HEK293 (cell line): ENCODE data around the gene TTC12.

Experiments used
- TCF7L2 ChIP-seq: IDR thresholded peaks from 2 replicates; pipeline ENCODE4 v1.6.1; 2011; ENCODE audit warnings: low read depth, mild to moderate bottlenecking, inconsistent platforms, low read length, moderate library complexity, borderline replicate concordance
- ZNF416 ChIP-seq: fragments of 450-650 bp; formaldehyde crosslinking; IDR thresholded peaks from 2 replicates; pipeline ENCODE4 v1.5.1; 2016; ENCODE audit warnings: missing biosample characterization, missing genetic modification characterization
- ZNF529 ChIP-seq: fragments of 450-650 bp; formaldehyde crosslinking; IDR thresholded peaks from 2 replicates; pipeline ENCODE4 v1.5.1; 2017; ENCODE audit warnings: missing genetic modification characterization, missing biosample characterization; ENCODE audit not compliant: insufficient replicate concordance
- TF ChIP-seq, protein P1 (sequence below): fragments of 450-650 bp; formaldehyde crosslinking; IDR thresholded peaks from 2 replicates; pipeline ENCODE4 v1.5.1; 2016; ENCODE audit warnings: missing biosample characterization, missing genetic modification characterization
- TF ChIP-seq, protein P2 (sequence below): sonication (generic); formaldehyde crosslinking; IDR thresholded peaks from 2 replicates; pipeline ENCODE4 v1.8.1; 2022; ENCODE audit warnings: mild to moderate bottlenecking, moderate library complexity, missing genetic modification reagents
- TF ChIP-seq, protein P3 (sequence below): fragments of 450-650 bp; formaldehyde crosslinking; IDR thresholded peaks from 2 replicates; pipeline ENCODE4 v1.5.1; 2016; ENCODE audit warnings: missing biosample characterization, missing genetic modification characterization
- TF ChIP-seq, protein P4 (sequence below): fragments of 450-650 bp; formaldehyde crosslinking; IDR thresholded peaks from 2 replicates; pipeline ENCODE4 v1.5.1; 2016; ENCODE audit warnings: missing biosample characterization, missing genetic modification characterization, low read depth
- TF ChIP-seq, protein P5 (sequence below): fragments of 450-650 bp; formaldehyde crosslinking; IDR thresholded peaks from 2 replicates; pipeline ENCODE4 v1.5.1; 2016; ENCODE audit warnings: missing biosample characterization, missing genetic modification characterization

DNA sequence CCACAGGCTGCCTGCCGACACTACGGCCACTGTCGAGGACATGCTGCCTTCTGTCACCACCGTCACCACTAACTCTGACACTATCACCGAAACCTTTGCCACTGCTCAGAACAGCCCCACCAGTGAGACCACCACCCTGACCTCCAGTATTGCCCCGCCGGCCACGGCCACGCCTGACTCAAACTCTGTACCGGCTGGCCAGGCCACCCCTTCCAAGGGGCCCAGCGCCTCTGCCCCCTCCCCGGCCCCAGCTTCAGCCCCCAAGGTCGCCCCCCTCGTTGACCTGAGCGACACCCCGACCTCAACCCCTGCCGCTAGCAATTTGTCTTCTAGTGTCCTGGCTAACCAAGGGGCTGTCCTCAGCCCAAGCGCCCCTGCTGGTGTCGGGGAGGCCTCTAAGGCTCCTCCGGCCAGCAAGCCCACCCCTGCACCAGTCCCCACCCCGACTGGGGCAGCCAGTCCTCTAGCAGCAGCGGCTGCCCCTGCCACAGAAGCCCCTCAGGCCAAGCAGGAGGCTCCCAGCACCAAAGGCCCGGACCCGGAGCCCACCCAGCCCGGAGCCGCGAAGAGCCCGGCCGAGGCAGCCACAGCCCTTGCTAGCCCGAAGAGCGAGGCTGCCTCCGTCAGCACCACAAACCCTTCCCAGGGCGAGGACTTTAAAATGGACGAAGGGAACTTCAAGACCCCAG lies 41.3 kb upstream of the TTC12 start:
- TF ChIP-seq TCF7L2: no peak
- TF ChIP-seq, protein P1, sequence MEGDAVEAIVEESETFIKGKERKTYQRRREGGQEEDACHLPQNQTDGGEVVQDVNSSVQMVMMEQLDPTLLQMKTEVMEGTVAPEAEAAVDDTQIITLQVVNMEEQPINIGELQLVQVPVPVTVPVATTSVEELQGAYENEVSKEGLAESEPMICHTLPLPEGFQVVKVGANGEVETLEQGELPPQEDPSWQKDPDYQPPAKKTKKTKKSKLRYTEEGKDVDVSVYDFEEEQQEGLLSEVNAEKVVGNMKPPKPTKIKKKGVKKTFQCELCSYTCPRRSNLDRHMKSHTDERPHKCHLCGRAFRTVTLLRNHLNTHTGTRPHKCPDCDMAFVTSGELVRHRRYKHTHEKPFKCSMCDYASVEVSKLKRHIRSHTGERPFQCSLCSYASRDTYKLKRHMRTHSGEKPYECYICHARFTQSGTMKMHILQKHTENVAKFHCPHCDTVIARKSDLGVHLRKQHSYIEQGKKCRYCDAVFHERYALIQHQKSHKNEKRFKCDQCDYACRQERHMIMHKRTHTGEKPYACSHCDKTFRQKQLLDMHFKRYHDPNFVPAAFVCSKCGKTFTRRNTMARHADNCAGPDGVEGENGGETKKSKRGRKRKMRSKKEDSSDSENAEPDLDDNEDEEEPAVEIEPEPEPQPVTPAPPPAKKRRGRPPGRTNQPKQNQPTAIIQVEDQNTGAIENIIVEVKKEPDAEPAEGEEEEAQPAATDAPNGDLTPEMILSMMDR: no peak
- TF ChIP-seq ZNF416 (tag by site-specific recombination): no peak
- TF ChIP-seq, protein P2, sequence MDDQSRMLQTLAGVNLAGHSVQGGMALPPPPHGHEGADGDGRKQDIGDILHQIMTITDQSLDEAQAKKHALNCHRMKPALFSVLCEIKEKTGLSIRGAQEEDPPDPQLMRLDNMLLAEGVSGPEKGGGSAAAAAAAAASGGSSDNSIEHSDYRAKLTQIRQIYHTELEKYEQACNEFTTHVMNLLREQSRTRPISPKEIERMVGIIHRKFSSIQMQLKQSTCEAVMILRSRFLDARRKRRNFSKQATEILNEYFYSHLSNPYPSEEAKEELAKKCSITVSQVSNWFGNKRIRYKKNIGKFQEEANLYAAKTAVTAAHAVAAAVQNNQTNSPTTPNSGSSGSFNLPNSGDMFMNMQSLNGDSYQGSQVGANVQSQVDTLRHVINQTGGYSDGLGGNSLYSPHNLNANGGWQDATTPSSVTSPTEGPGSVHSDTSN (CRISPR knock-in tag): no peak
- TF ChIP-seq, protein P3, sequence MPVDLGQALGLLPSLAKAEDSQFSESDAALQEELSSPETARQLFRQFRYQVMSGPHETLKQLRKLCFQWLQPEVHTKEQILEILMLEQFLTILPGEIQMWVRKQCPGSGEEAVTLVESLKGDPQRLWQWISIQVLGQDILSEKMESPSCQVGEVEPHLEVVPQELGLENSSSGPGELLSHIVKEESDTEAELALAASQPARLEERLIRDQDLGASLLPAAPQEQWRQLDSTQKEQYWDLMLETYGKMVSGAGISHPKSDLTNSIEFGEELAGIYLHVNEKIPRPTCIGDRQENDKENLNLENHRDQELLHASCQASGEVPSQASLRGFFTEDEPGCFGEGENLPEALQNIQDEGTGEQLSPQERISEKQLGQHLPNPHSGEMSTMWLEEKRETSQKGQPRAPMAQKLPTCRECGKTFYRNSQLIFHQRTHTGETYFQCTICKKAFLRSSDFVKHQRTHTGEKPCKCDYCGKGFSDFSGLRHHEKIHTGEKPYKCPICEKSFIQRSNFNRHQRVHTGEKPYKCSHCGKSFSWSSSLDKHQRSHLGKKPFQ (tag by site-specific recombination): no peak
- TF ChIP-seq ZNF529 (tag by site-specific recombination): no peak
- TF ChIP-seq, protein P4, sequence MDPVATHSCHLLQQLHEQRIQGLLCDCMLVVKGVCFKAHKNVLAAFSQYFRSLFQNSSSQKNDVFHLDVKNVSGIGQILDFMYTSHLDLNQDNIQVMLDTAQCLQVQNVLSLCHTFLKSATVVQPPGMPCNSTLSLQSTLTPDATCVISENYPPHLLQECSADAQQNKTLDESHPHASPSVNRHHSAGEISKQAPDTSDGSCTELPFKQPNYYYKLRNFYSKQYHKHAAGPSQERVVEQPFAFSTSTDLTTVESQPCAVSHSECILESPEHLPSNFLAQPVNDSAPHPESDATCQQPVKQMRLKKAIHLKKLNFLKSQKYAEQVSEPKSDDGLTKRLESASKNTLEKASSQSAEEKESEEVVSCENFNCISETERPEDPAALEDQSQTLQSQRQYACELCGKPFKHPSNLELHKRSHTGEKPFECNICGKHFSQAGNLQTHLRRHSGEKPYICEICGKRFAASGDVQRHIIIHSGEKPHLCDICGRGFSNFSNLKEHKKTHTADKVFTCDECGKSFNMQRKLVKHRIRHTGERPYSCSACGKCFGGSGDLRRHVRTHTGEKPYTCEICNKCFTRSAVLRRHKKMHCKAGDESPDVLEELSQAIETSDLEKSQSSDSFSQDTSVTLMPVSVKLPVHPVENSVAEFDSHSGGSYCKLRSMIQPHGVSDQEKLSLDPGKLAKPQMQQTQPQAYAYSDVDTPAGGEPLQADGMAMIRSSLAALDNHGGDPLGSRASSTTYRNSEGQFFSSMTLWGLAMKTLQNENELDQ: no peak
- TF ChIP-seq, protein P5, sequence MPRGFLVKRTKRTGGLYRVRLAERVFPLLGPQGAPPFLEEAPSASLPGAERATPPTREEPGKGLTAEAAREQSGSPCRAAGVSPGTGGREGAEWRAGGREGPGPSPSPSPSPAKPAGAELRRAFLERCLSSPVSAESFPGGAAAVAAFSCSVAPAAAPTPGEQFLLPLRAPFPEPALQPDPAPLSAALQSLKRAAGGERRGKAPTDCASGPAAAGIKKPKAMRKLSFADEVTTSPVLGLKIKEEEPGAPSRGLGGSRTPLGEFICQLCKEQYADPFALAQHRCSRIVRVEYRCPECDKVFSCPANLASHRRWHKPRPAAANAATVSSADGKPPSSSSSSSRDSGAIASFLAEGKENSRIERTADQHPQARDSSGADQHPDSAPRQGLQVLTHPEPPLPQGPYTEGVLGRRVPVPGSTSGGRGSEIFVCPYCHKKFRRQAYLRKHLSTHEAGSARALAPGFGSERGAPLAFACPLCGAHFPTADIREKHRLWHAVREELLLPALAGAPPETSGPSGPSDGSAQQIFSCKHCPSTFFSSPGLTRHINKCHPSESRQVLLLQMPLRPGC (tag by site-specific recombination): no peak
